SU-DHL-6 (cell line): ENCODE results near the gene KCNAB2.

Source experiments
- H2AFZ ChIP-seq: fragments of 200-600 bp; sonication (generic); 2 replicates; pipeline ENCODE4 v1.6.1; 2014; ENCODE audit warnings: low read depth, mild to moderate bottlenecking, moderate library complexity, mixed read lengths, antibody characterized with exemption, low read length; ENCODE audit not compliant: severe bottlenecking
- H3F3A ChIP-seq: fragments of 200-600 bp; shearing (Covaris generic); 2 replicates; pipeline ENCODE4 v1.6.0; 2016; ENCODE audit warnings: antibody characterized with exemption, mild to moderate bottlenecking; ENCODE audit not compliant: insufficient read depth
- H3K27ac ChIP-seq: fragments of 200-600 bp; sonication (generic); 2 replicates; pipeline ENCODE4 v1.5.1; 2016; ENCODE audit warnings: low read depth, mild to moderate bottlenecking, low read length, moderate library complexity, mixed read lengths
- H3K27me3 ChIP-seq: fragments of 200-600 bp; sonication (generic), shearing (Covaris generic); 2 replicates; pipeline ENCODE4 v1.6.0; 2014; ENCODE audit warnings: mild to moderate bottlenecking, low read length
- H3K36me3 ChIP-seq: fragments of 200-600 bp; sonication (generic); 2 replicates; pipeline ENCODE4 v1.6.1; 2014; ENCODE audit warnings: mild to moderate bottlenecking, low read length, mixed read lengths
- H3K4me2 ChIP-seq: fragments of 300-600, 200-600 bp; shearing (Covaris generic), sonication (generic); 2 replicates; pipeline ENCODE4 v1.6.0; 2014; ENCODE audit warnings: low read length, low read depth, mild to moderate bottlenecking; ENCODE audit not compliant: poor library complexity, severe bottlenecking
- H3K4me3 ChIP-seq: fragments of 200-600 bp; sonication (generic); 2 replicates; pipeline ENCODE4 v1.5.1; 2014; ENCODE audit warnings: antibody characterized with exemption, low read length, mild to moderate bottlenecking, mixed read lengths; ENCODE audit not compliant: insufficient read depth, poor library complexity, severe bottlenecking
- H3K79me2 ChIP-seq: fragments of 200-600 bp; sonication (generic); 2 replicates; pipeline ENCODE4 v1.6.1; 2014; ENCODE audit warnings: mild to moderate bottlenecking, low read length, moderate library complexity; ENCODE audit not compliant: insufficient read depth
- H3K9ac ChIP-seq: fragments of 200-600 bp; sonication (generic); 2 replicates; pipeline ENCODE4 v1.7.0; 2014; ENCODE audit warnings: mild to moderate bottlenecking, low read length
- H3K9me2 ChIP-seq: fragments of 200-600 bp; sonication (generic); replicated peaks from 2 replicates; pipeline ENCODE4 v1.6.1; 2014; ENCODE audit warnings: low read length; ENCODE audit not compliant: insufficient read depth
- H3K9me3 ChIP-seq: fragments of 200-600 bp; sonication (generic); 2 replicates; pipeline ENCODE4 v1.6.1; 2014; ENCODE audit warnings: low read length, mixed read lengths; ENCODE audit not compliant: insufficient read depth
- H4K20me1 ChIP-seq: fragments of 200-600 bp; sonication (generic); 2 replicates; pipeline ENCODE4 v1.6.1; 2014; ENCODE audit warnings: low read depth, mild to moderate bottlenecking, antibody characterized with exemption, low read length, moderate library complexity, mixed read lengths
- CTCF ChIP-seq: fragments of 200-600 bp; sonication (generic); IDR thresholded peaks from one replicate; pipeline ENCODE4 v1.5.1; 2017; ENCODE audit warnings: antibody characterized with exemption, mild to moderate bottlenecking, low read length, moderate library complexity; ENCODE audit not compliant: insufficient read depth, poor library complexity, severe bottlenecking
- EZH2phosphoT487 ChIP-seq: fragments of 200-600 bp; sonication (generic), shearing (Covaris generic); conservative IDR thresholded peaks from 2 replicates; pipeline ENCODE4 v1.6.1; 2018; ENCODE audit warnings: mild to moderate bottlenecking, antibody characterized with exemption, low read length, moderate library complexity, mixed read lengths

Gene KCNAB2

GRCh38 chr1:6010554-6010953 is 35.1 kb upstream of the KCNAB2 start:
- no peaks in the 10 kb centered on the region for H4K20me1 ChIP-seq

GRCh38 chr1:6011161-6011945 is 34.3 kb upstream of the KCNAB2 start:
- H3K79me2 ChIP-seq: no peaks in the 10 kb centered on the region
- H3K27ac ChIP-seq: no peak overlapping the region
- TF ChIP-seq CTCF (no peak), EZH2phosphoT487 (no peak)
- no peaks in the 10 kb centered on the region for H3F3A ChIP-seq
- no peaks in the 10 kb centered on the region for H3K9me3 ChIP-seq
- H3K27me3 ChIP-seq: no peaks in the 10 kb centered on the region
- H3K4me2 ChIP-seq: no peak overlapping the region
- H3K4me3 ChIP-seq: no peak overlapping the region
- no peak overlapping the region for H3K9ac ChIP-seq
- H3K9me2 ChIP-seq: no peaks in the 10 kb centered on the region
- H4K20me1 ChIP-seq: no peaks in the 10 kb centered on the region
- H3K36me3 ChIP-seq: no peaks in the 10 kb centered on the region
- H2AFZ ChIP-seq: no peak overlapping the region

More at GRCh38 chr1:6010554-6010953, 35.1 kb upstream of the KCNAB2 start:
- no peaks in the 10 kb centered on the region for H3K27me3 ChIP-seq
- H3K9me3 ChIP-seq: no peaks in the 10 kb centered on the region
- no peaks in the 10 kb centered on the region for H3F3A ChIP-seq
- no peaks in the 10 kb centered on the region for H3K9me2 ChIP-seq
- no peaks in the 10 kb centered on the region for H3K36me3 ChIP-seq
- H2AFZ ChIP-seq: no peak overlapping the region
- H3K9ac ChIP-seq: no peak overlapping the region
- no peak overlapping the region for H3K4me2 ChIP-seq
- H3K79me2 ChIP-seq: no peaks in the 10 kb centered on the region
- TF ChIP-seq CTCF (no peak), EZH2phosphoT487 (no peak)
- no peak overlapping the region for H3K4me3 ChIP-seq
- H3K27ac ChIP-seq: no peak overlapping the region

GRCh38 chr1:6011946-6012258 is 33.8 kb upstream of the KCNAB2 start:
- H3K4me2 ChIP-seq: no peak overlapping the region
- H3K27me3 ChIP-seq: no peaks in the 10 kb centered on the region
- no peak overlapping the region for H2AFZ ChIP-seq
- no peaks in the 10 kb centered on the region for H4K20me1 ChIP-seq
- TF ChIP-seq EZH2phosphoT487 (no peak), CTCF (no peak)
- H3K9me2 ChIP-seq: no peaks in the 10 kb centered on the region
- no peak overlapping the region for H3K27ac ChIP-seq
- H3K9ac ChIP-seq: no peak overlapping the region
- H3K36me3 ChIP-seq: no peaks in the 10 kb centered on the region
- no peak overlapping the region for H3K4me3 ChIP-seq
- H3K79me2 ChIP-seq: no peaks in the 10 kb centered on the region
- H3K9me3 ChIP-seq: no peaks in the 10 kb centered on the region
- H3F3A ChIP-seq: no peaks in the 10 kb centered on the region
